Activated T-cell treated with anti-CD3 and anti-CD28 coated beads, Interleukin-2, amount 50 U/mL, for 1 hour (primary cell): Measurements from ENCODE around the gene HEXD.

Experiments used
- DNase-seq: peaks from one replicate; pipeline ENCODE4 v3.0.0-alpha.2; 2020

The HEXD gene

GRCh38 chr17:82382933-82383255 lies 35.3 kb upstream of the HEXD start:
- no peak for DNase-seq

- DNase-seq: no peak
These were observed 34.7 kb upstream of the HEXD start for GRCh38 chr17:82383411-82383810.

- DNase-seq: no peak
These were observed 34.0 kb upstream of the HEXD start for GRCh38 chr17:82384051-82384729.

- DNase-seq: no peak
These were observed 33.2 kb upstream of the HEXD start for GRCh38 chr17:82384730-82385481.

GRCh38 chr17:82385559-82386254 lies 32.4 kb upstream of the HEXD start:
- no peak for DNase-seq

- DNase-seq: no peak
These were observed 31.8 kb upstream of the HEXD start for GRCh38 chr17:82386255-82386831.

- DNase-seq: no peak
These were observed 31.1 kb upstream of the HEXD start for GRCh38 chr17:82386881-82387704.

GRCh38 chr17:82387705-82388106 lies 30.4 kb upstream of the HEXD start:
- no peak for DNase-seq

GRCh38 chr17:82388223-82388921 lies 29.8 kb upstream of the HEXD start:
- DNase-seq: no peak

- DNase-seq: no peak
These were observed 29.2 kb upstream of the HEXD start for GRCh38 chr17:82388922-82389283.

- no peak for DNase-seq
These were observed 28.8 kb upstream of the HEXD start for GRCh38 chr17:82389379-82389778.

GRCh38 chr17:82390015-82390859 lies 27.9 kb upstream of the HEXD start:
- no peak for DNase-seq

- DNase-seq: no peak
These were observed 27.2 kb upstream of the HEXD start for GRCh38 chr17:82390860-82391435.

GRCh38 chr17:82391496-82392066 lies 26.6 kb upstream of the HEXD start:
- no peak for DNase-seq

GRCh38 chr17:82392209-82392920 lies 25.8 kb upstream of the HEXD start:
- no peak for DNase-seq

GRCh38 chr17:82392941-82393340 lies 25.2 kb upstream of the HEXD start:
- DNase-seq: no peak

- DNase-seq: no peak
These were observed 23.9 kb upstream of the HEXD start for GRCh38 chr17:82394278-82394677.

GRCh38 chr17:82396601-82397435 lies 21.3 kb upstream of the HEXD start:
- DNase-seq: no peak
